Activated naive CD4-positive, alpha-beta T cell treated with Interleukin-2 at 50 U/mL for 16 hours (primary cell): Measurements from ENCODE around the gene FGFRL1.
"Not testable (repeated sequence)": the region's sequence is repeated elsewhere in the genome, so short reads cannot be mapped to it uniquely, and the experiment has no call there.

Experiments
- DNase-seq: peaks from one replicate; pipeline ENCODE4 v3.0.0-alpha.2; 2020

Gene FGFRL1

DNA sequence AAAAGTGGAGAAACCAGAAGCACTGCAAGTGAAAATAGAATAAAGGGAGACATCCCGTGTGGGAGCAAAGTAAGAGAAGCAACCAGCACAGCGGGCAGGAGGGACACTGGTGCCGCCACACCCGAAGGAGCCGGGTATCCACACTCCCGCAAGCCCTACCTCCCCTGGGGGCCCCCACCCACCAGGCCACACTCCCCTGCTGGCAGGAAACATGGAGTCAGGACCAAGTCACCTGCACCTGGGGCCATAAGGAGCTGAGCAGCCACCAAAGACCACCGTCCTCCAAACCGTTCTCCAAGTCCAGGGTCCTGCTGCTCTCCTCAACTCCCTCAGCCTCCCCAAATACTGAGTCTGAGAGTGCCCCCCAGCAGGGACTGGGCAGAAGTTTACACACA lies 30.5 kb downstream of the FGFRL1 start:
- no peak for DNase-seq

DNA sequence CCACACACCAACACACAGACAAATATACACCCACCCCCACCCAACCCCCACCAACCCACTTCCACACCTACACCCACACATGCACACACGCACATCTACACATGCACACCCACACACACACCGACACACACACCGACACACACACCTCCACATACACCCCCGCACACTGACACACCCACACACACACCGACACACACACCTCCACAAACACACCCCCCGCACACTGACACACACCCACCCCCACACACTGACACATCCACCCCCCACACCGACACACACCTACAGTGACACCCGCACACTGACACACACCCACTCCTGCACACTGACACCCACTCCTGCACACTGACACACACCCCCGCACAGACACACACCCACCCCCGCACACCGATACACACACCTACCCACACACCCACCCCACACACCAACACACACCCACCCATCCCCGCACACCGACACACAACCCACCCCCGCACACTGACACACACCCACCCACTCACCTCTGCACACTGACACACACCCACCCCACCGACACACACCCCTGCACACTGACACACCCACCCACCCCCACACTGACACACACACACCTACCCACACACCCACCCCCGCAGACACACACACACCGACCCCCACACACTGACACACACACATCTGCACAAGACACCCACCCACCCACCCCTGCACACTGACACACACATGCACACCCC lies 31.1 kb downstream of the FGFRL1 start:
- DNase-seq, result no peak

DNA sequence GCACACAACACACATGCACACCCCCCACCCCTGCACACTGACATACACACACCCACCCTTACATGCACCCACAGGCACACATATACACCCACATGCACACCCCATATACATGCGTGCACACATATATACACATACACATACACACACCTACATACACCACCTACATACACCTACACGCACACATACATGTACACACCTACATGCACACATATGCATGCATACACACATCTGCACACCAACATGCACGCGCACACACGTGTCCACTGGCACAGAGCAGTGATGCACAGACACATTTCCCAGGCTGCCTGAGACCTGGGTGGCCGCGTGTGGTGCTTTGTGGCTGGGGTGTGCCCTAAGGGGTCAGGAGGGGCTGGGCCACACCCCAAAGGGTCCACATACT lies 31.7 kb downstream of the FGFRL1 start:
- DNase-seq, result no peak

DNA sequence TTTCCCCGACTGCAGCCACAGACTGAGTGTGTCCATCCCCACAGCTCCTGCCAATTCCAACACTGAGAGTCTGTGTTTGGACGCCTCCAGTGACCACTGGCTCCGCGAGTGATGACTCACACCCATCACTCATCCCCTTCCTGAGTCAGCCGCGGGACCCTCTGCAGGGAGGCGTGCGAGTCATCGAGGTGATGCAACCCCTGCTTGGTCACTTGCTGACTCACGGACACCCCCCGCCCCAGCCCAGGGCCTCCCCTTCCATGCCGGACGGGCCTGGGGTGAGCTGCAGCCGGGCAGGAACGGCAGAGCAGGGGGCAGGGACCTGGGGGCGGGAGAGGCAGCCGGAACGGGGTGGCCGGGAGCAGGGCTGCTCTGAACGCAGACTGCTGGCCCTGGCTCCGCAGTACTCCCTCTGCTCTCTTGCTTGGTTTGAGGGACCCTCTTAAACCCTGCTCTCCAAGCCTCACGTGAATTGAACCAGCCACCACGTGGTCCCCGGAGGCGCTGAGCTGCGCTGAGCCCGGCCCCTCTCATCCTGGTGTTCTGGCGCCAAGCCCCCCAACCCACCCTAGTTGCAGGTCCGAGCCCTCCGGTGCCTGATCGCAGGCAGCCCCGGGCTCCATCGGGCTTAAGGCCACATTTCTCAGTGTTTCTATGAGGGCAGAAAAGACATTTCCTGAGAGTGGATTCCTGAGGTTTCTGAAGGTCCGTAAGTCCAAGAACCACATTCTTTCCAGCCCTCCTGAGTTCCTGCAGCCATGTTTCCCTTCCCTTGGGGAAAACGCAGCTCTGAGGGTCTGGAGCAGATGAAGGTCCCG lies 32.4 kb downstream of the FGFRL1 start:
- peak; percentile 33 for DNase-seq

DNA sequence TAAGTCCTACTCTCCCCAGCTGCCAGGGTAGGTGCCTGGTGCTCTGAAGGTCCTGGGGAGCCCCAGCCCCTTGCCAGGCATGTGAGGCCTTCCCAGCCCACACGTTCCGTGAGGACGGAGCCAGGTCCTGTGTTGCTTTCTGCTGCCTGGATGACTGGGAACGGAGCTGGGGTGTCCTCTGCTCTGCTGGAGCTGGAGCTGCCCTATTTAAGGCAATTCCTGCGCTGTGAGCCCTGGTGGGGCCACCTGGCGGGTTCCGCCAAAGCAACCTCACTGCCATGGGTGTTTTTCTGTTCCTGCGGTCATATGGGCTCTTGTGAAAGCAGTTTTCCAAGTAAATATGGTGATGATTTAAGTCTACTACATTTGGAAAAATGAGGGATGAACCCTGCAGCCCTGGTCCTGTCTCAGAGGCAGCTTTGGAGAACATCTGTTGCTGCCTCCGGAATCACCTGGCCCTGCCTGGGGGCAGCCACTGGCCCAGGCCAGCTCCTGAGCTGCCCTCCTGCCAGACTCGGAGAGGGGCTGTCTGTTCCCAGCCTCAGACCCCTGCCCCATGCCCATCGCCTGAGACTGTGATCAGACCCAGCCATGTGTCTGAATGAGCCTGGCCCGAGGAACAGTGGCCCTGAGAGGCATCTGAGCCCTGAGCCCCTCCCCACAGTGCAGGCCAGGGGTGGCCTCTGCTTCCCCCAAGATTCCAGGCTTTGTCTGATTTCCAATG lies 33.2 kb downstream of the FGFRL1 start:
- DNase-seq, result no peak

DNA sequence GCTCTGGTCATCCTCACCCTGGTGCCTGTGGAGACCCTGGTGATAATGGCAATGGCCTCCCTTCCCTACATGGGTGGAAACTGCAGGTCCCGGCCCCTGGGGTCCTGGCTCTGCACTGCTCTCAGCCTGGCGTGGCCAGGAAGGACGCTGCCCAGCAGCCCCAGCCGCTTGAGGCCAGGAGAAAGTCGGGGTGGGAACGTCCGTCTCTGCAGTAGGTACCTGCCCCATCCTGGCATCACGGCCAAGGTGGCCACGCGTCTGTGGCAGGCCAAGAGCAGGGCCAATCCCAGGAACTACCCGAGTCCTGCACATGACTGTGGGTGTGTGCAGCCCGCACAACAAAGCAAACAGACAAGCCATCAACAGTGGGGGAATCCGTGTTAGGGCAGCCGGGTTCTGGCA lies 33.8 kb downstream of the FGFRL1 start:
- DNase-seq, result no peak

DNA sequence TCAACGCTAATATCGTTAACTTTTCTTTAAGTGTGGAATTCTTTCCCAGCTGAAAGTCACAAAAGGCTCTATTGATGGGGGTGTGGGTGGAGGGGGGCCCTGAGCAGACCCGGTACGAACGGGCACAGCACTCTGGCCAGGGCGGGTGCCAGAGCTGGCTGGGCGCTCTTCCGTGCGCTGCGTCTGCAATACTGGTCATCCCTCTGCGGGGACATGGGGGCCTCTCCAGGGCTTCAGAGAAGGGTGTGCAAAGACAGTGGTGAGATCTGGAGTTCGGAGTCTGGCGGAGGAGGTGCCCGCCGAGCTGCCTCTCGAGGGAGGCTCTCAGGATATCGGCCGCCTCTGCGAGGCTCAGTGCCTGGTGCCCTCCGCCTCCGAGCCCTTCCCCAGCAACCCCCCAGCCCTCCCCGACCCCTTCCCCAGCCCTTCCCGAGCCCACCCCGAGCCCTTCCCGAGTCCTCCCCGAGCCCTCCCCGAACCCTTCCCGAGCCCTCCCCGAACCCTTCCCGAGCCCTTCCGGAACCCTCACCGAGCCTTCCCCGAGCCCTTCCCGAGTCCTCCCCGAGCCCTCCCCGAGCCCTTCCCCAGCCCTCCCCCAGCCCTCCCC lies 34.3 kb downstream of the FGFRL1 start:
- DNase-seq, result no peak

DNA sequence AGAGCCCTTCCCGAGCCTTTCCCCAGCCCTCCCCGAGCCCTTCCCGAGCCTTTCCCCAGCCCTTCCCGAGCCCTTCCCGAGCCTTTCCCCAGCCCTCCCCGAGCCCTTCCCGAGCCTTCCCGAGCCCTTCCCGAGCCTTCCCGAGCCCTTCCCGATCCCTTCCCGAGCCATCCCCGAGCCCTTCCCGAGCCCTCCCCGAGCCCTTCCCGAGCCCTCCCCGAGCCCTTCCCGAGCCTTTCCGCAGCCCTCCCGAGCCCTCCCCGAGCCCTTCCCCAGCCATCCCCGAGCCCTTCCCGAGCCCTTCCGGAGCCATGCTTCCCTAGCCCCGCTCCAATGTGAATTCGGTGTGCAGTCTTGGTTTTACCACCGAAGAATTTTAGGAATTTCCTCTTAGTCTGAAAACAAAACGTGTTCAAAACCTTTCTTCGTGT lies 35.2 kb downstream of the FGFRL1 start:
- DNase-seq, result not testable (repeated sequence)

DNA sequence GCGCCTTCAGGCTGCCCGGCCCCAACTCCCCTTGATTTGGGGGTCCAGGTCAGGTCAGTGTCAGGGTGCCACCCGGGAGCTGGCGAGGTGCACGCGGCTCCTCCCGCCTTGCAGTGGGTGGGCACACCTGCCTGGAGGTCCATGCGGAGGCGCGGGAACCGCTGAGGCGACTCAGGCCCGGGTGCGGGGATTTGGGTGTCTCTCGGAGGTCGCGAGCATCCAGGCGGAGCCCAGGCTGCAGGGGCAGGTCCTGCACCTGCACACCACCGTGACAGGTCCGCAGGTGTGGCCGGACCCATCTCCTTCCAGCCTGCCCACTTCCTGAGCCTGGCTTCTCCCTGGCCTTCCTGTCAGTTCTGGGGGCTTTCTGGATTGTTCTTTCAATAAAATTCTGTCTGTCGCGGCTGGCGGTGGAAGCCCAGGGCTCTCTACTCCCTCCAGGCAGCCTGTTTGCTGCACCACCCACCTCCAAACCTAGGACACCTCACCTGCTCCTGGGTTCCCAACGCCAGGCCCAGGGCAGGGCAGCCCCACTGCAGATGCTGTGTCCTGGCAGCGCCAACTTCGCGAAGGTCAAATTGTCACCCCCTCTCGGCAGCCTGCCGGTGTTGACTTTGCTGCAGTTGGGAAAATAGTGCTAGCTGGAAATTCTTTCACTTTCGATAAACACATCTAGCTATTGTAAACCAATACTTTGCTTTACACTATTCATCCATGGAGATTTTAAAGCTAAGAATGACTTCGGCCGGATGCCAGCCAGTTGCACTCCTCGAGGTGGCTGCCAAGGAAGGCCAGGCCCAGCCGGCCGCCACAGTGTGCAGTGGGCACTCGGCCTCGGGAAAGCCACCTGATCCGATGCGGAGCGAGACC lies 35.9 kb downstream of the FGFRL1 start:
- no peak for DNase-seq

DNA sequence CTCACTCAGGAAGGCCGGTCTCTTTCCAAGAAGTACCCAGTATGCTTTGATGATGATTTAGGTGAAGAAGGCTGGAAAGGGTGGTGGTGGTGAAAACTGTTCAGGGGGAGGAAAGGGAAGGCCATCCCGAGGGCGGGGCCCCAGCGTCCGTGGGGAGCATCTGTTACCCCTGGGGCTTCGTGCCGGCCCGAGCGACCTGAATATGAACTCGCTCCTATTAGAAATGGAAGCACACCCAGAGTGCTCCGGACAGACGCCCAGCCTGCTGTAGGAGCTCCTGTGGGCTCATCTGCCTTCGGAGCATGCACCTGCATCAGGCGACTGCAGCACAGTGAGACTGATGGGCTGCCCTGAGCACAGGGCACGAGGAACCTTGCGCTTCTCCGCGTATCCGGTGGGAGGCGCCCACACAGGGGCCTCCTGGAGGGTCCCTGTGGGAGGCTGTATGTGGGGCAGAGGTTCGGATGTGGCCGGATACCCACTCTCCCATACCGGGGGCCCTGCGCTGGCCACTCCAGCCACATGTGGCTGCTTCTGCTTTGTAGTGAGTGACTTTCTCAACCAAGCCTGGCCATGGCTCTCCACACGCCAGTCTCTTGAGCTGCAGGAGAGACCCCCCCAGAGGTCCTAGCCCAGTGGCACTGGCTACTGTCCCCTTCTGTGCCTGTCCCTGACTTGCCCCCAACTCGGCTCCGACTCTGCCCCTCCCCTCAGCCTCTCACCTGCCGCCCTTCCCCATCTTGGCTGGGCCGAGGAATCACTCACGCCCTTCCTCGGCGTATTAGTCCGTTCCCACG lies 36.7 kb downstream of the FGFRL1 start:
- DNase-seq, result no peak

DNA sequence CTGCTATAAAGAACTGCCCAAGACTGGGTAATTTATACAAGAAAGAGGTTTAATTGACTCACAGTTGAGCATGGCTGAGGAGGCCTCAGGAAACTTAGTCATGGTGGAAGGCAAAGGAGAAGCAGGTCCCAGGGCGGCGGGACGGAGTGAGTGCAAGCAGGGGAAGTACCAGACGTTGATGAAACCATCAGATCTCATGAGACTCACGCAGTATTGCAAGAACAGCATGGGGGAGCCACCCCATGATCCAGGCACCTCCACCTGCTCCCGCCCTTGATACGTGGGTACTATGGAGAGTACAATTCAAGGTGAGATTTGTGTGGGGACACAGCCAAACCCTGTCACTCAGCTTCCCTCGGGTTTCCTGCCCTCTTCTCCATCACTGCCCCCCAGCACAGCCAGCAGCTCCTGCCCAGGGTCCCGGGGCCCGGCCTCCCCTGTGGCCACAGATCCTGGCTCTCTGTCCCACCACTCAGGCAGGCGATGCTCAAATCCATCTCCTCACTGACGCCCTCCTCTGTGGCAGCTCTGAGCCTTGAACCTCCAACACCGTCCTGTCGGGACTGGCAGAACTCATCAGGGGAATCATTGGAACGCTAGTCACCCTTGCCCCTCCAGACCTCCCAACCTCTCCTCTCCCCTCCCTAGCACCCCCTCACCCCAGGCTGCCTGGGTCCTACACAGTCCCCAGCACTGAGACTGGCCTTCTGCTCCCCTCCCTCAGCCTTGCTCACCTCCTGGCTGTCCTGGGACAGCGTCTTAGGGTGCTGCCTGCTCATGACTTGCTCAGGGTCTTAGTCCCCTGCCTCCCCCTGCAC lies 37.6 kb downstream of the FGFRL1 start:
- DNase-seq, result no peak

DNA sequence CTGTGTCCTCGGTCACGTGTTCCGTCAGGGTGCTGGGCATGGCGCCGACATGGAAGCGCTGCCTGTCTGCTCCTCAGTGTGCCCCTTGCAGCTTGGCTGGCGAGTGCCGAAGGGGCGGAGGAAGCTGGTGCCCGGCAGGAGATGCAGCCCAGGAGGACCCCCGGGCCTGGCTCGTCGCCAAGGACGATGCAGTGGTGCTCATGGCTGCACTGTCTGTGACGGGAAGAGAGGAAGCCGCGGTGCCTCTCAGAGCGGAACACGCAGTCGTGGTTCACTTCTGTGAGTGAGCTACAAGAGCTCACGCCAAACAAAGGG lies 38.1 kb downstream of the FGFRL1 start:
- no peak for DNase-seq

DNA sequence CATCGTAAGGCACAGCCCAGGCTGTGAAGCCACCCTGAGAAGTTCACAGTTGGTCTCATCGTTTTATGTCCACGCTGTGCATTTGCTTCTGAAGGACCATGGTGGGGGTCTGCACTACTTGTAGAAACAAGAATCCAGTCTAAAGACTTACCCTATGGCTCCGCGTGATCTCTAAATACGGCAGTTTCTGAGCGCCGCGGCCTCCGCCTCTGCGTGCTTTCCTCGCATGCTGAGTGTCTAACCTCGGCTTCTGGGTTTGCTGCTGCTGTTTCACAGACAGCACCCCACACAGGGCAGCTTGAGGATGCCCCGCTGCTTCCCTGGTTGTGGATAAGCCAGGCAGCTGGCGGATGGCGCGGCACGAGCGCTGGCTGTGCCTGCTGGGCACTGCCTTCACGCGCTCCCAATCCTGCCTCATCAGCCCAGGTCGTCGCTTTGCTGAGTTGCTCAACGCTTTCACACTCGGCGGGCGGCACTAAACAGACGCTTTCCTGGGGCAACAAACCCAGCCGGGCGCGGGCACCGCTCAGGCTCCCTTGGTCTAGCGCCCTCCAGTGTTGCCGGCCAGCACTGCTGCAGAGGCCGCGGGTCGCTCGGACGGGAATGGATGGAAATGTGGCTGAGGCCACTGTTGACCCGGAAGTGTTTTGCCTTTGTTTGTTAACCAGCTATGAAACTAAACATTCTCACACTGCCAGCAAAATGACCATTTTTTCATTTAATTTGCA lies 39.2 kb downstream of the FGFRL1 start:
- DNase-seq, result no peak

DNA sequence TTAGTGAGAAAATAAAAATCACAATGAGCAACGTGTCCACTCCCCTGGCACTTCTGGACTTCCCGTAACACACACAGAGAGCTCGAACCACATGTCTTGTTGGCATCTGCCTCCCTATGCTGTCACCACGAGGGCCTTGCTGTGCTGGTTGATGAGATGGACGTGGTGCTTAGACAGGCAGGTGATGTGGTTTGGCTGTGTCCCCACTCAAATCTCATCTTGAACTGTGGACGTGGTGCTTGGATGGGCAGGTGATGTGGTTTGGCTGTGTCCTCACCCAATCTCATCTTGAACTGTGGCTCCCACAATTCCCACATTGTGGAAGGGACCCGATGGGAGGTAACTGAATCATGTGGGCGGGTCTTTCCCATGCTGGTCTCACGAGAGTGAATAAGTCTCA lies 40.0 kb downstream of the FGFRL1 start:
- DNase-seq, result no peak

DNA sequence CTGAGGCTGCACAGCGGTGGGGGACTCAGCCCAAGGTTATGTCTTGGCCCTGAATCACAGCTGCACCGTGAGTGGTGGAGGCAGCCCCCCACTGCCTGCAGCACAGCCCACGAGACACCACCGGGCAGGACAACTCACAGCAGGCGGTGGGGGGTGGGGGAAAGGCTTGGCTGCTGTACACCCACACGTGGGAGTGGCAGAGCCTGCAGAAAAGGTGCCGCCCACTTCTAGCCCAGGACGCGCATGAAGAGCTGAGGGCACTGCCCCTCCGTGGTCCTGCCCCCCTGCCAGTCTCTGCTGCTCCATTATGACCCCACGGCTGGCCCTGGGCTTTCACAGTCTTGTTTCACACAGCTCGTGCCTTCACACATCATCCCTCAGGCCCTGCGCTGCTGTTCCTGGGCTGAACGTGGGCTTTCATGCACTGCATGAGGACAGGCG lies 40.8 kb downstream of the FGFRL1 start:
- no peak for DNase-seq

DNA sequence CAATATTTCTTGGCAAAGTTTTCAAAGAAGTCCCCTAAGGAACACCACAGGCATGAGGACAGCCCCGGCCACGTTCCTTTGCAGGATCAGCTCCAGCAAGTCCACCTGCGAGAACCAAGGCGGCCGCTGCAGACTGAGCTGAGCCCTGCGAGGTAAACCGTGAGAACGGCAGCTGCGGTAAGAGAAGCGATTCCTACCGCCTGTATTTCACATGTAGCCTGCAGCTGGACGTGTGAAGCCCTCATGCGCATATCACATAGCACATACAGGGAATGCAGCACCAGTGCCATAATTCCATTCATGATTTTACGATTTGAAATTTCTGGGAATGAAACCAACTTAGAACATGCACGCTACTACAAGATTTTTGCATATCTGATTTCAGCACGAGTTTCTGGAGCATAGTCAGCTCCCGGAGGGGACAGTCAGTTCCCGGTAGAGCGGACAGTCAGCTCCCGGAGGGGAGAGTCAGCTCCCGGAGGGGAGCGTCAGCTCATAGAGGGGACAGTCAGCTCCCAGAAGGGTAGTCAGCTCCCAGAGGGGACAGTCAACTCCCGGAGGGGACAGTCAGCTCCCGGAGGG lies 41.7 kb downstream of the FGFRL1 start:
- no peak for DNase-seq

DNA sequence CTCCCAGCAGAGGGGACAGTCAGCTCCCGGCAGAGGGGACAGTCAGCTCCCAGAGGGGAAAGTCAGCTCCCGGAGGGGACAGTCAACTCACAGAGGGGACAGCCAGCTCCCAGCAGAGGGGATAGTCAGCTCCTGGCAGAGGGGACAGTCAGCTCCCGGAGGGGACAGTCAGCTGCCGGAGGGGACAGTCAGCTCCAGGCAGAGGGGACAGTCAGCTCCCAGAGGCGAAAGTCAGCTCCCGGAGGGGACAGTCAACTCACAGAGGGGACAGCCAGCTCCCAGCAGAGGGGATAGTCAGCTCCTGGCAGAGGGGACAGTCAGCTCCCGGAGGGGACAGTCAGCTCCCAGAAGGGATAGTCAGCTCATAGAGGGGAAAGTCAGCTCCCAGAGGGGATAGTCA lies 42.5 kb downstream of the FGFRL1 start:
- not testable (repeated sequence) for DNase-seq

DNA sequence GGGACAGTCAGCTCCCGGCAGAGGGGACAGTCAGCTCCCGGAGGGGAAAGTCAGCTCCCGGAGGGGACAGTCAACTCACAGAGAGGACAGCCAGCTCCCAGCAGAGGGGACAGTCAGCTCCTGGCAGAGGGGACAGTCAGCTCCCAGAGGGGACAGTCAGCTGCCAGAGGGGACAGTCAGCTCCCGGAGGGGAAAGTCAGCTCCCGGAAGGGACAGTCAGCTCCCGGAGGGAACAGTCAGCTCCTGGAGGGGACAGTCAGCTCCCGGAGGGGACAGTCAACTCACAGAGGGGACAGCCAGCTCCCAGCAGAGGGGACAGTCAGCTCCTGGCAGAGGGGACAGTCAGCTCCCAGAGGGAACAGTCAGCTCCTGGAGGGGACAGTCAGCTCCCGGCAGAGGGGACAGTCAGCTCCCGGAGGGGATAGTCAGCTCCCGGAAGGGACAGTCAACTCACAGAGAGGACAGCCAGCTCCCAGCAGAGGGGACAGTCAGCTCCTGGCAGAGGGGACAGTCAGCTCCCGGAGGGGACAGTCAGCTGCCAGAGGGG lies 43.3 kb downstream of the FGFRL1 start:
- DNase-seq, result not testable (repeated sequence)

DNA sequence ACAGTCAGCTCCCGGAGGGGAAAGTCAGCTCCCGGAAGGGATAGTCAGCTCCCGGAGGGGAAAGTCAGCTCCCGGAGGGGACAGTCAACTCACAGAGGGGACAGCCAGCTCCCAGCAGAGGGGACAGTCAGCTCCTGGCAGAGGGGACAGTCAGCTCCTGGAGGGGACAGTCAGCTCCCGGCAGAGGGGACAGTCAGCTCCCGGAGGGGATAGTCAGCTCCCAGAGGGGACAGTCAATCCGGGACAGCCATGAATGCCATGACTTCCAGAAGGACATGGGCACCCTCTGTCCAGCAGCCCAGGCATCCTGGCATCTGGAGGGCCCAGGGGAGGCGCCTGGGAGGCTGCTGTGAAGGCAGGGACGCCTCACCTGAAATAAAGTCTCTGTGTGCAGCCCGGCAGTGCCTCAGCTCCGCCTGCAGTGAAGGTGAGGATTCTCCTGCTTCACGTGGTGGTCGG lies 43.8 kb downstream of the FGFRL1 start:
- DNase-seq, result not testable (repeated sequence)
